CD4-positive, CD25-positive, alpha-beta regulatory T cell (primary cell): ENCODE data around the gene CSNK1G2. TPM values are rescaled to one million over a fixed set of nuclear protein-coding genes. Genes with fewer than 3 reads are reported as not detected.

ENCODE experiments used
- ATAC-seq, 2 donors: fragments of 150-1000 bp; cut with Tn5 transposase; one replicate each; pipeline ENCODE4 v1.10.0; 2021; ENCODE audit warnings: low read depth in 2 of 2, moderate number of reproducible peaks in 2 of 2, moderate library complexity in 1 of 2
- DNase-seq, 3 donors: peaks; one replicate each; pipeline versions ENCODE4 v3.0.0 to v3.0.0-alpha.2; 2012 to 2022; ENCODE audit warnings: mixed read lengths in 1 of 3
- H3K27ac ChIP-seq: one replicate; pipeline ENCODE4 v1.7.0; 2013; ENCODE audit warnings: mild to moderate bottlenecking, low read length; ENCODE audit not compliant: insufficient read depth, poor library complexity, severe bottlenecking
- H3K27me3 ChIP-seq: one replicate; pipeline ENCODE4 v1.7.0; 2013; ENCODE audit warnings: low read length; ENCODE audit not compliant: control insufficient read depth, insufficient read depth
- H3K36me3 ChIP-seq: one replicate; pipeline ENCODE4 v1.7.0; 2013; ENCODE audit warnings: mild to moderate bottlenecking, low read length, moderate library complexity; ENCODE audit not compliant: control insufficient read depth, insufficient read depth
- H3K4me1 ChIP-seq: 2 replicates; pipeline ENCODE4 v1.7.0; 2013; ENCODE audit warnings: mild to moderate bottlenecking, low read length; ENCODE audit not compliant: insufficient read depth, control insufficient read depth, poor library complexity, severe bottlenecking
- H3K4me3 ChIP-seq: one replicate; pipeline ENCODE4 v1.7.0; 2013; ENCODE audit warnings: low read depth, mild to moderate bottlenecking, low read length, moderate library complexity
- H3K9me3 ChIP-seq, 2 experiments: 1 replicate in 1 of 2; 2 replicates in 1 of 2; pipeline ENCODE4 v1.7.0; 2013; ENCODE audit warnings: low read length in 2 of 2, mild to moderate bottlenecking in 1 of 2, moderate library complexity in 1 of 2; ENCODE audit not compliant: control insufficient read depth in 2 of 2
- H3K27ac Mint-ChIP-seq, 3 donors: one replicate each; pipeline ENCODE4 v1.8.0; 2020 to 2022; ENCODE audit warnings: mild to moderate bottlenecking in 3 of 3, mixed read lengths in 3 of 3, moderate library complexity in 2 of 3
- H3K27me3 Mint-ChIP-seq: one replicate; pipeline ENCODE4 v1.8.0; 2022; ENCODE audit warnings: mild to moderate bottlenecking, mixed read lengths
- H3K36me3 Mint-ChIP-seq: one replicate; pipeline ENCODE4 v1.8.0; 2020; ENCODE audit warnings: mixed read lengths
- H3K4me1 Mint-ChIP-seq, 4 donors: one replicate each; pipeline ENCODE4 v1.8.0; 2020 to 2022; ENCODE audit warnings: mixed read lengths in 4 of 4, mild to moderate bottlenecking in 1 of 4
- H3K4me3 Mint-ChIP-seq, 4 donors: one replicate each; pipeline ENCODE4 v1.8.0; 2020 to 2022; ENCODE audit warnings: mild to moderate bottlenecking in 4 of 4, mixed read lengths in 4 of 4, moderate library complexity in 3 of 4
- H3K9me3 Mint-ChIP-seq, 7 donors: one replicate each; pipeline ENCODE4 v1.8.0; 2020 to 2022; ENCODE audit warnings: mixed read lengths in 7 of 7, mild to moderate bottlenecking in 3 of 7, moderate library complexity in 2 of 7
- polyA plus RNA-seq, 4 donors: library from polyadenylated mRNA; unstranded; fragments of 300-500 nt; fragmentation: Illumina TruSeq; gene quantifications; one replicate each; pipeline ENCODE4 v1.2.3, GENCODE V29; 2021
- total RNA-seq: library from RNA; stranded (reverse); gene quantifications from one replicate; pipeline ENCODE4 v1.2.3, GENCODE V29; 2022

The CSNK1G2 gene
- total and polyA plus RNA-seq, 5 donors from 2014 or later: 15.3 to 101 (median 17.9) TPM

DNA sequence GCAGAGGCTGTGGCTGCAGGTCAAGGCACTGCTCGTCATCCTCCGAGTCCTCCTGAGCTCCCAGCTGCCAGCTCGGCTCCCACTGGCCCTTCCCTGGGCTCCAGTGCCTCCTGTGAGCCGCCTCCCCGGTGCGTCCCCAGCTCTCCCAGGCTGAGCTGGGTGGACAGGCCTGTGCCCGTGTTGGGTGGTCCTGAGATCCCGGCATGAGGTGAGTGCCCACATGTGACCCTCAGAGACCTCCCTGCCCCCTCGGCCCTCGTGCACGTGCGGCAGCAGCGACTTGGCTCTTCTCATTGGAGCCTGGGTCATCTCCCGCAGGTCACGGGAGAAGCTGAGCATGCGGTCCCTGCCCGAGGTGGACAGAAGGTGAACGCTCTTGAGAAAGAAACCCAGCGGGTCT, 20.3 kb upstream of the CSNK1G2 start:
- no peaks in the 10 kb centered on the region for H3K9me3 ChIP-seq
- no peak overlapping the region for H3K4me3 Mint-ChIP-seq

GRCh38 chr19:1921326-1921725, 19.6 kb upstream of the CSNK1G2 start:
- Mint-ChIP-seq H3K4me3 (no peak overlapping the region), H3K9me3 (no peaks in the 10 kb centered on the region)

More for the DNA sequence above, 20.3 kb upstream of the CSNK1G2 start:
- Histone ChIP-seq H3K36me3 (no peaks in the 10 kb centered on the region), H3K4me1 (peaks cover 12% of the 10 kb centered on the region), H3K27ac (no peak overlapping the region), H3K27me3 (no peaks in the 10 kb centered on the region), H3K4me3 (no peak overlapping the region)
- no peak overlapping the region for H3K27ac Mint-ChIP-seq
- H3K36me3 Mint-ChIP-seq: peaks cover 2% of the 10 kb centered on the region
- ATAC-seq: no peak
- H3K27me3 Mint-ChIP-seq: no peaks in the 10 kb centered on the region
- no peaks in the 10 kb centered on the region for H3K9me3 Mint-ChIP-seq
- H3K4me1 Mint-ChIP-seq: peaks cover 0 to 20% (median 6%) of the 10 kb centered on the region in 4 donors
- DNase-seq: no peak

DNA sequence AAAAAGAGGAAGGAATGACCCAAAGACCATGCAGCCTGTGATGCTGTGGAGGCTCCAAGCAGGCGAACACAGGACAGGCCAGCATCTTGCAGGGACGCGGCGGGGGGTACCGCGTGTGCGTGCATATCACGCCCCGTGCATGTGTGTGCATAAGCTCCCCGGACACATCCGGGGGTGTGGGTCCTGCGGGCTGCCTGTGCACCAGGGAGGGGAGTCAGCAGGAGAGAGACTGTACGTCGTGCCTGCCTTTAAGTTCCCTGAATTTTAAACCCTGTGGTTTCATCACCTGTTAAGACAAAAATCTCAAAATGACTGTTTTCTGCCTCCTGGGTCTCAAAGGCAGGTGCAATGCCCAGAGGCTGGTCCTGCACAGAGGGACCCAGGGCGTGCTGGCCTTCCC, 19.1 kb upstream of the CSNK1G2 start:
- Histone ChIP-seq H3K36me3 (no peaks in the 10 kb centered on the region), H3K27me3 (no peaks in the 10 kb centered on the region), H3K4me1 (peaks cover 12% of the 10 kb centered on the region), H3K27ac (no peak overlapping the region), H3K4me3 (no peak overlapping the region), H3K9me3 (no peaks in the 10 kb centered on the region)
- peak in 1 of 3 donors; percentile 62 for DNase-seq
- H3K36me3 Mint-ChIP-seq: peaks cover 2% of the 10 kb centered on the region
- H3K4me1 Mint-ChIP-seq: peaks cover 0 to 20% (median 6%) of the 10 kb centered on the region in 4 donors
- peak in 1 of 2 donors; percentile 11 for ATAC-seq
- H3K9me3 Mint-ChIP-seq: no peaks in the 10 kb centered on the region
- H3K4me3 Mint-ChIP-seq: peak overlapping the region in 1 of 4 donors; percentile 65
- peak overlapping the region in 1 of 3 donors; percentile 63 for H3K27ac Mint-ChIP-seq
- no peaks in the 10 kb centered on the region for H3K27me3 Mint-ChIP-seq

More at GRCh38 chr19:1921326-1921725, 19.6 kb upstream of the CSNK1G2 start:
- Mint-ChIP-seq H3K27ac (peak overlapping the region in 1 of 3 donors; percentile 63), H3K4me1 (peaks cover 0 to 20% (median 6%) of the 10 kb centered on the region in 4 donors), H3K36me3 (peaks cover 2% of the 10 kb centered on the region), H3K27me3 (no peaks in the 10 kb centered on the region)
- Histone ChIP-seq H3K4me3 (no peak overlapping the region), H3K27me3 (no peaks in the 10 kb centered on the region), H3K4me1 (peaks cover 12% of the 10 kb centered on the region), H3K9me3 (no peaks in the 10 kb centered on the region), H3K27ac (no peak overlapping the region), H3K36me3 (no peaks in the 10 kb centered on the region)
- ATAC-seq (no peak), DNase-seq (no peak)

GRCh38 chr19:1922803-1923202, 18.2 kb upstream of the CSNK1G2 start:
- Histone ChIP-seq H3K36me3 (no peaks in the 10 kb centered on the region), H3K27me3 (no peaks in the 10 kb centered on the region), H3K4me3 (no peak overlapping the region), H3K27ac (peak overlapping the region; percentile 41), H3K4me1 (peaks cover 16% of the 10 kb centered on the region), H3K9me3 (no peaks in the 10 kb centered on the region)
- H3K27ac Mint-ChIP-seq: peak overlapping the region; percentile 14 to 83 (median 25)
- H3K36me3 Mint-ChIP-seq: peaks cover 2% of the 10 kb centered on the region
- H3K4me3 Mint-ChIP-seq: no peak overlapping the region
- DNase-seq: no peak
- H3K27me3 Mint-ChIP-seq: no peaks in the 10 kb centered on the region
- H3K4me1 Mint-ChIP-seq: peaks cover 3 to 25% (median 11%) of the 10 kb centered on the region in 4 donors
- no peaks in the 10 kb centered on the region for H3K9me3 Mint-ChIP-seq
- no peak for ATAC-seq

- peak; percentile 61 to 64 for ATAC-seq
- peak overlapping the region in 2 of 3 donors; percentile 79 to 83 for H3K27ac Mint-ChIP-seq
- no peaks in the 10 kb centered on the region for H3K27me3 Mint-ChIP-seq
Measured at GRCh38 chr19:1923319-1923718, 17.7 kb upstream of the CSNK1G2 start.

DNA sequence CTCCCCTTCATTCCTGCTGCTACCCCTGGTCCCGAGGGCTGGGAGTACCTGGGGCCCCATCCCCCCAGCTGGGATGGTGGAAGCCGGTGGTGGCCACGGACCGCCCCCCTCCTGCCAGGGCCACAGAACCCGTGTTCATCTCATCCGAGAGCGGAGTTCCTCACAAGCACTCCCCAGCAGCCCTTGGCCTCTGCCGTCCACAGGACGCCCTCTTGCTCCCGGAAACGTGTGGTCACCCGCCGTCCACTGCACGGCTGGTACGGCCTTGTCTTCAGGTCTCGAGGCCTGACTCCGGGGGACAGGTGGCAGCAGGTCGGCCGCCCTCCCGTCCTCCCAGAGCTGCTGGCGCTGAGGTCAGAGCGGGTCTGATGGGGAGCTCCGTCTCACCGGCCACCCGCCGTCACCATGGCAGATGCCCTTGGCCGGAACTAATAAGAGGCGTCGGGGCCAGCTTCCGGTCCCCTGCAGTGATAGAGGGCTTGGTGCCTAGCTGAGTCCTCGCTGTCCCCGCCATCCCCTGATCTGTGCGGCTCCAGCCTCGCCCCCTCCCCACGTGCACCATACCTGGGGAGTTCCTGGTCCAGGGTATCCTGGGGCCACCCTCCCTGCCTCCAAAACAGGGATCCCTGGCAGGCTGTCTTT, 16.5 kb upstream of the CSNK1G2 start:
- H3K27me3 Mint-ChIP-seq: no peaks in the 10 kb centered on the region
- ATAC-seq (no peak), DNase-seq (no peak)
- H3K27ac Mint-ChIP-seq: peak overlapping the region in 1 of 3 donors; percentile 32
- Histone ChIP-seq H3K4me3 (no peak overlapping the region), H3K4me1 (peaks cover 22% of the 10 kb centered on the region), H3K9me3 (no peaks in the 10 kb centered on the region), H3K27ac (peak overlapping the region; percentile 25), H3K27me3 (no peaks in the 10 kb centered on the region), H3K36me3 (no peaks in the 10 kb centered on the region)
- no peaks in the 10 kb centered on the region for H3K36me3 Mint-ChIP-seq
- no peaks in the 10 kb centered on the region for H3K9me3 Mint-ChIP-seq
- no peak overlapping the region for H3K4me3 Mint-ChIP-seq
- peaks cover 5 to 37% (median 16%) of the 10 kb centered on the region in 4 donors for H3K4me1 Mint-ChIP-seq

More at GRCh38 chr19:1923319-1923718, 17.7 kb upstream of the CSNK1G2 start:
- Mint-ChIP-seq H3K4me1 (peaks cover 5 to 30% (median 14%) of the 10 kb centered on the region in 4 donors), H3K36me3 (no peaks in the 10 kb centered on the region), H3K4me3 (peak overlapping the region in 3 of 4 donors; percentile 15 to 54 (median 52)), H3K9me3 (no peaks in the 10 kb centered on the region)
- Histone ChIP-seq H3K4me1 (peaks cover 16% of the 10 kb centered on the region), H3K27ac (peak overlapping the region; percentile 41), H3K4me3 (no peak overlapping the region), H3K27me3 (no peaks in the 10 kb centered on the region), H3K9me3 (no peaks in the 10 kb centered on the region), H3K36me3 (no peaks in the 10 kb centered on the region)
- peak in 2 of 3 donors; percentile 40 to 83 for DNase-seq

DNA sequence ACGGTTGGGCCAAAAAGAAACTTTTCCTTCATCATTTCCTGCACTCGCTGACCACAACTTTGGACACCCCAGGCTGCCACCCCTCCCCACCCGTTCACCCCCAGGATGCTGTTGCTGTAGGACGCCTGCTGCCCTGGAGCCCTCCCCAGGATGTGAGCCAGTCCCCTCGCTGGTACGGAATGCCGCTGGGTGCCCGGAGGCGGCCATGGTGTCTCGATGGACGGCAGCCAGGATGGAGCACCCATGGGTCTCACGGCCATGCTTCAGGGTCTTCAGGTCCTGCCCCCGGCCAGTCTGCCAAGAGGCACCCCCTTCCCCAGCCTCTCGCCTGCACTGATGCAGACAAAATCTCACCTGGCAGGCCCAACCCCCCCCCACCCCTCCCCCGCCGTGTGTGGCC, 15.4 kb upstream of the CSNK1G2 start:
- H3K27ac ChIP-seq: no peak overlapping the region
- H3K27me3 ChIP-seq: no peaks in the 10 kb centered on the region
- Mint-ChIP-seq H3K27ac (no peak overlapping the region), H3K27me3 (no peaks in the 10 kb centered on the region), H3K9me3 (no peaks in the 10 kb centered on the region), H3K4me1 (peaks cover 5 to 42% (median 17%) of the 10 kb centered on the region in 4 donors), H3K36me3 (no peaks in the 10 kb centered on the region), H3K4me3 (no peak overlapping the region)
- no peak overlapping the region for H3K4me3 ChIP-seq
- DNase-seq (no peak), ATAC-seq (no peak)
- no peaks in the 10 kb centered on the region for H3K9me3 ChIP-seq
- H3K36me3 ChIP-seq: no peaks in the 10 kb centered on the region
- peaks cover 29% of the 10 kb centered on the region for H3K4me1 ChIP-seq
